K562 (cell line): ENCODE measurements around the gene ZMYND8. TPM values are rescaled to one million over a fixed set of nuclear protein-coding genes. Genes with fewer than 3 reads are reported as not detected.

ENCODE experiments used
- ATAC-seq: fragments of 200-7000 bp; cut with Tn5 transposase; 3 replicates; pipeline ENCODE4 v1.9.1; 2020; ENCODE audit warnings: moderate library complexity
- BruUV-seq: library from RNA; stranded (reverse); fragments of 400-500 nt; replicated peaks from 2 replicates; lab custom pipeline; 2021; lab: Mats Ljungman, UMichigan
- CTCF ChIA-PET: fragments of 300-600 bp; formaldehyde crosslinking; extraction: SDS; loops from one replicate; lab custom pipeline; 2021; ENCODE audit warnings: low intra/inter-chr PET ratio; lab: Yijun Ruan, JAX
- POLR2A ChIA-PET: fragments of 300-600, 350-650 bp; sonication (Branson Sonifier 250); formaldehyde crosslinking; extraction: SDS; loops from one replicate; lab custom pipeline; 2021; ENCODE audit warnings: antibody characterized with exemption, inconsistent platforms; lab: Yijun Ruan, JAX
- DNase-seq, 4 experiments: peaks; one replicate each; pipeline versions ENCODE4 v3.0.0 to v3.0.0-alpha.2; 2011 to 2018; ENCODE audit warnings: low spot score in 3 of 4, mixed read lengths in 3 of 4; ENCODE audit errors: extremely low read depth in 1 of 4
- FAIRE-seq: peaks from 2 replicates; lab custom pipeline; 2011; peaks lifted over from hg19 to GRCh38; lab: Jason Lieb, UNC
- H2AFZ ChIP-seq: 2 replicates; pipeline ENCODE4 v1.6.0; 2011; ENCODE audit warnings: low read depth, low read length, control low read depth, inconsistent platforms
- H3K27ac ChIP-seq: fragments of 200-600 bp; 3 replicates; pipeline ENCODE4 v1.8.0; 2011; ENCODE audit warnings: low read depth, mild to moderate bottlenecking, control low read depth, inconsistent platforms, low read length, moderate library complexity, mixed read lengths; ENCODE audit errors: extremely low read depth
- H3K27me3 ChIP-seq, 2 experiments: fragments of 300-600 bp in 1 of 2; 2 replicates in 1 of 2; 3 replicates in 1 of 2; pipeline versions ENCODE4 v1.6.0 to v1.8.0; 2011; ENCODE audit warnings: inconsistent platforms in 2 of 2, low read length in 2 of 2, mild to moderate bottlenecking in 1 of 2, mixed read lengths in 1 of 2, moderate library complexity in 1 of 2; ENCODE audit not compliant: control insufficient read depth in 2 of 2, insufficient read depth in 2 of 2
- H3K36me3 ChIP-seq: fragments of 300-600 bp; 3 replicates; pipeline ENCODE4 v1.8.0; 2011; ENCODE audit warnings: mild to moderate bottlenecking, low read length, inconsistent platforms; ENCODE audit not compliant: control insufficient read depth, insufficient read depth
- H3K4me1 ChIP-seq, 2 experiments: fragments of 200-600 bp in 1 of 2; replicated peaks in 1 of 2; 2 replicates in 1 of 2; 3 replicates in 1 of 2; pipeline versions ENCODE4 v1.5.1 to v1.8.0; 2011; ENCODE audit warnings: inconsistent platforms in 2 of 2, low read length in 2 of 2, mild to moderate bottlenecking in 1 of 2, mixed read lengths in 1 of 2, moderate library complexity in 1 of 2; ENCODE audit not compliant: control insufficient read depth in 2 of 2, insufficient read depth in 2 of 2
- H3K4me2 ChIP-seq: 2 replicates; pipeline ENCODE4 v1.6.1; 2011; ENCODE audit warnings: low read length, control low read depth, inconsistent platforms, mixed read lengths; ENCODE audit not compliant: insufficient read depth
- H3K4me3 ChIP-seq: fragments of 200-600 bp; sonication (generic), shearing (Covaris generic); 2 replicates; pipeline ENCODE4 v1.5.1; 2016; ENCODE audit warnings: control low read depth, inconsistent platforms
- H3K79me2 ChIP-seq: fragments of 200-600 bp; 3 replicates; pipeline ENCODE4 v1.8.0; 2011; ENCODE audit warnings: low read length, inconsistent platforms; ENCODE audit not compliant: control insufficient read depth, insufficient read depth
- H3K9ac ChIP-seq, 2 experiments: 2 replicates each; pipeline versions ENCODE4 v1.6.0 to v1.6.1; 2011; ENCODE audit warnings: low read depth in 2 of 2, low read length in 2 of 2, control low read depth in 1 of 2, inconsistent platforms in 1 of 2, mild to moderate bottlenecking in 1 of 2, mixed read lengths in 1 of 2; ENCODE audit not compliant: insufficient read depth in 1 of 2
- H3K9me1 ChIP-seq: one replicate; pipeline ENCODE4 v1.6.0; 2011; ENCODE audit warnings: inconsistent platforms, mild to moderate bottlenecking, low read length, moderate library complexity; ENCODE audit not compliant: control insufficient read depth, insufficient read depth
- H3K9me3 ChIP-seq: replicated peaks from 2 replicates; pipeline ENCODE4 v1.5.1; 2011; ENCODE audit warnings: low read depth, low read length, inconsistent platforms; ENCODE audit not compliant: control insufficient read depth, insufficient read depth
- H4K20me1 ChIP-seq: replicated peaks from 2 replicates; pipeline ENCODE4 v1.6.1; 2011; ENCODE audit warnings: low read length, inconsistent platforms, mixed read lengths; ENCODE audit not compliant: control insufficient read depth, insufficient read depth
- DMBX1 ChIP-seq: fragments of 250-450 bp; sonication (Bioruptor Pico); IDR thresholded peaks from 2 replicates; pipeline ENCODE4 v1.8.0; 2022; ENCODE audit warnings: inconsistent platforms, mild to moderate bottlenecking, moderate library complexity, borderline replicate concordance
- JUND ChIP-seq, 2 experiments: IDR thresholded peaks; 2 replicates in 1 of 2; 3 replicates in 1 of 2; pipeline ENCODE4 v1.6.1; 2011; ENCODE audit warnings: borderline replicate concordance in 2 of 2, low read depth in 2 of 2, low read length in 2 of 2, improper control_type of control experiment in 1 of 2, missing biosample characterization in 1 of 2, missing genetic modification characterization in 1 of 2, missing genetic modification reagents in 1 of 2
- PHB2 ChIP-seq: fragments of 450-650 bp; IDR thresholded peaks from 2 replicates; pipeline ENCODE4 v1.6.1; 2017; ENCODE audit warnings: low read depth
- RBFOX2 ChIP-seq: fragments of 200-400 bp; formaldehyde crosslinking; IDR thresholded peaks from 2 replicates; pipeline ENCODE4 v1.6.1; 2017; ENCODE audit warnings: low read depth, mild to moderate bottlenecking, low read length, moderate library complexity
- ZNF668 ChIP-seq: fragments of 250-450 bp; sonication (Bioruptor Pico); IDR thresholded peaks from 2 replicates; pipeline ENCODE4 v1.8.0; 2022; ENCODE audit warnings: mild to moderate bottlenecking, inconsistent platforms
- WGBS: fragments of 100-300 bp; shearing (Covaris generic); methylation state at CpG from one replicate; pipeline ENCODE4 v1.1.6; 2016; ENCODE audit warnings: low coverage, mixed read lengths; ENCODE audit not compliant: insufficient coverage; ENCODE audit errors: missing lambda C conversion rate; 5-methylcytosine and 5-hydroxymethylcytosine counted together
- in situ Hi-C: fragments of 300-500 bp; cut with MboI; formaldehyde crosslinking; loops from 4 replicates; pipeline ENCODE4 v1.15.0; 2018; ENCODE audit warnings: inconsistent platforms, mixed read lengths
- intact Hi-C: fragments of 100-400 bp; cut with micrococcal nuclease; formaldehyde crosslinking; loops from 2 replicates; pipeline ENCODE4 v1.14.2; 2022
- polyA plus RNA-seq, 8 experiments: library from polyadenylated mRNA; depleted of rRNA in 4 of 8; stranded (reverse) in 5 of 8; unstranded in 3 of 8; fragments of >200 nt; fragmentation: Nextera tagmentation in 2 of 8; fragmentation: Illumina TruSeq in 1 of 8; extraction: Ambion mirVana in 2 of 8; extraction: Trizol in 1 of 8; gene quantifications; 2 replicates each; pipeline versions ENCODE4 v1.2.1 to v1.2.3, GENCODE V29; 2011 to 2014; ENCODE audit warnings: inconsistent platforms in 1 of 8, missing spikeins in 1 of 8
- total RNA-seq, 7 experiments: library from RNA; depleted of rRNA in 6 of 7; stranded (reverse); fragments of >200 nt in 6 of 7; fragmentation: Illumina TruSeq in 2 of 7; extraction: Trizol in 2 of 7; gene quantifications; 2 replicates each; pipeline versions ENCODE4 v1.2.1 to v1.2.3, GENCODE V29; 2011 to 2021; ENCODE audit warnings: low replicate concordance in 1 of 7
- TF ChIP-seq, protein P1 (sequence below), 2 experiments: fragments of 450-650 bp in 1 of 2; sonication (generic) in 1 of 2; formaldehyde crosslinking in 1 of 2; IDR thresholded peaks in 1 of 2; conservative IDR thresholded peaks in 1 of 2; 2 replicates each; pipeline versions ENCODE4 v1.6.1 to v1.8.1; 2016 to 2023; ENCODE audit warnings: mild to moderate bottlenecking in 2 of 2, moderate library complexity in 2 of 2, inconsistent platforms in 1 of 2, missing genetic modification reagents in 1 of 2
- TF ChIP-seq, protein P2 (sequence below), 3 experiments: fragments of 200-800 bp in 1 of 3; fragments of 250-450 bp in 1 of 3; fragments of 450-650 bp in 1 of 3; sonication (Bioruptor Pico) in 1 of 3; sonication (Bioruptor generic) in 1 of 3; formaldehyde crosslinking in 1 of 3; IDR thresholded peaks; 2 replicates each; pipeline versions ENCODE4 v1.6.1 to v1.8.0; 2016 to 2022; ENCODE audit warnings: mild to moderate bottlenecking in 2 of 3, missing genetic modification characterization in 2 of 3, missing compliant biosample characterization in 1 of 3, moderate library complexity in 1 of 3
- TF ChIP-seq, protein P3 (sequence below): fragments of 450-650 bp; conservative IDR thresholded peaks from 2 replicates; pipeline ENCODE4 v1.6.1; 2016; ENCODE audit warnings: missing genetic modification characterization, low read depth, mild to moderate bottlenecking, control low read depth, missing compliant biosample characterization

The ZMYND8 gene
- total and polyA plus RNA-seq, 9 of the 15 experiments (the other 6 are each of a cell fraction or from before 2014, with no cell fraction given), result 31.8 to 148 (median 71.9) TPM

DNA sequence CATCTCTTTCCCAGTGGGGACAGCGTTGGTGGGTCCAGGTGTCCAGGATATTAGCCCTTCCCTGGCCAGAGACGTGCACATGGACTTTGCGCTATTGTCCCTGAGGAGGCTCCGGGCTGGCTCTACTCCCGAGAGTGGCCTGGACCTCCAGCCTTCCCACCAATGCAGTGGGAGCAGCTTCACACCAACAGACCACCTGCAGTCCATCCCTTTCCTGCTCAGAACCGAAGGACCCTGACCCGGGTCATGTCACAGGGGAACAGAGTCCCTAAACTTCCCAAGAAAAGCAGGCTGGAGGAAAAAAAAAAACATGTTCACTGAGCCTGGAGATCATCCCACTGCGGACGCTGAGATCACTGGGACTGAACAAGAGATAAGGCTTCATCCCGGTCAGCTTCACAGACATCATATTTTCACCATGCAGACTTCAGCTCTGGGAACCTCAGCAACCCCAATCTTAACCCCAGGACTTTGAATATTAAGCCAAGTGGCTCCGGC, 18.3 kb downstream of the ZMYND8 start:
- peak overlapping the region in 1 of 2 experiments; percentile 19; a peak in 1 of 4 replicates for H3K9ac ChIP-seq
- intact Hi-C loops, result no loop called here
- H2AFZ ChIP-seq, result no peak overlapping the region
- no peaks in the 10 kb centered on the region for H3K27me3 ChIP-seq
- 69% methylated on average over 11 of the region's 11 CpGs for WGBS
- ChIA-PET CTCF (no interaction called here), POLR2A (interaction anchor here (0.6 to 4.0 kb wide), 15 partner anchors 9 to 985 kb away, joined by 3 to 56 read pairs (median 4); partner anchors contain the start of gene ZMYND8)
- FAIRE-seq, result no peak
- in situ Hi-C loops, result no loop called here
- H3K9me1 ChIP-seq, result no peaks in the 10 kb centered on the region
- peaks cover 99% of the 10 kb centered on the region for H3K79me2 ChIP-seq
- peak overlapping the region; percentile 5; the same call in 1 of the 2 replicates for H3K4me2 ChIP-seq
- TF ChIP-seq JUND (IDR thresholded peaks at IDR 0.05; ENCODE audit: borderline replicate concordance, low read depth, low read length) (0 out of 2 replicates have a peak, but pooled peaks have one; percentile 24), JUND (tag; IDR thresholded peaks at IDR 0.05; ENCODE audit: borderline replicate concordance, low read depth, low read length) (no peak; the same call in 2 of the 3 replicates), DMBX1 (peak; percentile 31; the same call in 1 of the 2 replicates), RBFOX2 (0 out of 2 replicates have a peak, but pooled peaks have one; percentile 43), PHB2 (no peak), ZNF668 (CRISPR knock-in tag) (no peak)
- TF ChIP-seq, protein P1, sequence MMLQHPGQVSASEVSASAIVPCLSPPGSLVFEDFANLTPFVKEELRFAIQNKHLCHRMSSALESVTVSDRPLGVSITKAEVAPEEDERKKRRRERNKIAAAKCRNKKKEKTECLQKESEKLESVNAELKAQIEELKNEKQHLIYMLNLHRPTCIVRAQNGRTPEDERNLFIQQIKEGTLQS (IDR thresholded peaks at IDR 0.05), result no peak
- TF ChIP-seq, protein P1 (CRISPR knock-in tag; conservative IDR thresholded peaks at IDR 0.05), result no peak
- TF ChIP-seq, protein P2, sequence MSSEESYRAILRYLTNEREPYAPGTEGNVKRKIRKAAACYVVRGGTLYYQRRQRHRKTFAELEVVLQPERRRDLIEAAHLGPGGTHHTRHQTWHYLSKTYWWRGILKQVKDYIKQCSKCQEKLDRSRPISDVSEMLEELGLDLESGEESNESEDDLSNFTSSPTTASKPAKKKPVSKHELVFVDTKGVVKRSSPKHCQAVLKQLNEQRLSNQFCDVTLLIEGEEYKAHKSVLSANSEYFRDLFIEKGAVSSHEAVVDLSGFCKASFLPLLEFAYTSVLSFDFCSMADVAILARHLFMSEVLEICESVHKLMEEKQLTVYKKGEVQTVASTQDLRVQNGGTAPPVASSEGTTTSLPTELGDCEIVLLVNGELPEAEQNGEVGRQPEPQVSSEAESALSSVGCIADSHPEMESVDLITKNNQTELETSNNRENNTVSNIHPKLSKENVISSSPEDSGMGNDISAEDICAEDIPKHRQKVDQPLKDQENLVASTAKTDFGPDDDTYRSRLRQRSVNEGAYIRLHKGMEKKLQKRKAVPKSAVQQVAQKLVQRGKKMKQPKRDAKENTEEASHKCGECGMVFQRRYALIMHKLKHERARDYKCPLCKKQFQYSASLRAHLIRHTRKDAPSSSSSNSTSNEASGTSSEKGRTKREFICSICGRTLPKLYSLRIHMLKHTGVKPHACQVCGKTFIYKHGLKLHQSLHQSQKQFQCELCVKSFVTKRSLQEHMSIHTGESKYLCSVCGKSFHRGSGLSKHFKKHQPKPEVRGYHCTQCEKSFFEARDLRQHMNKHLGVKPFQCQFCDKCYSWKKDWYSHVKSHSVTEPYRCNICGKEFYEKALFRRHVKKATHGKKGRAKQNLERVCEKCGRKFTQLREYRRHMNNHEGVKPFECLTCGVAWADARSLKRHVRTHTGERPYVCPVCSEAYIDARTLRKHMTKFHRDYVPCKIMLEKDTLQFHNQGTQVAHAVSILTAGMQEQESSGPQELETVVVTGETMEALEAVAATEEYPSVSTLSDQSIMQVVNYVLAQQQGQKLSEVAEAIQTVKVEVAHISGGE (CRISPR knock-in tag; IDR thresholded peaks at IDR 0.05), result peak in 1 of 3 experiments; percentile 85; a peak in 2 of 6 replicates
- TF ChIP-seq, protein P3, sequence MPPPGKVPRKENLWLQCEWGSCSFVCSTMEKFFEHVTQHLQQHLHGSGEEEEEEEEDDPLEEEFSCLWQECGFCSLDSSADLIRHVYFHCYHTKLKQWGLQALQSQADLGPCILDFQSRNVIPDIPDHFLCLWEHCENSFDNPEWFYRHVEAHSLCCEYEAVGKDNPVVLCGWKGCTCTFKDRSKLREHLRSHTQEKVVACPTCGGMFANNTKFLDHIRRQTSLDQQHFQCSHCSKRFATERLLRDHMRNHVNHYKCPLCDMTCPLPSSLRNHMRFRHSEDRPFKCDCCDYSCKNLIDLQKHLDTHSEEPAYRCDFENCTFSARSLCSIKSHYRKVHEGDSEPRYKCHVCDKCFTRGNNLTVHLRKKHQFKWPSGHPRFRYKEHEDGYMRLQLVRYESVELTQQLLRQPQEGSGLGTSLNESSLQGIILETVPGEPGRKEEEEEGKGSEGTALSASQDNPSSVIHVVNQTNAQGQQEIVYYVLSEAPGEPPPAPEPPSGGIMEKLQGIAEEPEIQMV (tag), result peak; percentile 92
- H4K20me1 ChIP-seq, result peaks cover 47% of the 10 kb centered on the region
- peak overlapping the region; percentile 12; the same call in 1 of the 3 replicates for H3K27ac ChIP-seq
- BruUV-seq, result TSS peak; percentile 9
- H3K9me3 ChIP-seq, result no peaks in the 10 kb centered on the region
- peaks cover 42 to 52% of the 10 kb centered on the region in 2 experiments; a peak in 4 of 5 replicates for H3K4me1 ChIP-seq
- peak in 1 of 4 experiments; percentile 27 for DNase-seq
- H3K36me3 ChIP-seq, result peaks cover 83% of the 10 kb centered on the region
- no peak overlapping the region for H3K4me3 ChIP-seq
- ATAC-seq, result no peak
